Activated CD4-positive, CD25-positive, alpha-beta regulatory T cell treated with anti-CD3 and anti-CD28 coated beads, Interleukin-2, amount 50 U/mL, for 16 hours (primary cell): ENCODE data around the gene RAB1A.

Source experiments
- DNase-seq: peaks from one replicate; pipeline ENCODE4 v3.0.0-alpha.2; 2020; ENCODE audit warnings: low read depth, low spot score

The RAB1A gene

DNA sequence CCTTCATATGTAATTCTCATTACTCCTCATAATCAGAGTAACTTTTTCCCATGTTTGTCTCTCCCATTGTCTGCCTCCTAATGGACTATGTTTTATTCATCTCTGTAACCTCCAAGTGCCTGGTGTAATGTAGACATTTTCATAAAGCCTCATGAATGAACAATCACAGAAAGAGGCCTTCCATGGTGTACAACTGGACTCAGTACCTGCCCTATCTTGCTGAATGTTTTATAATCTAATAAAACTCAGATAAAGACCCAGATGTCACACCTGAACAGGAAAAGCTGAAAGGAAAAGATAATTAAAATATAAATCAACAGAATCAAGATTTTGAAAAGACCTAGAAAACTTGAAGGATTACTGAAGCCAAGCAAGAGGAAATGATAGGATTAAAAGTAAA, 36.7 kb downstream of the RAB1A start:
- DNase-seq, result no peak

- no peak for DNase-seq
Measured at GRCh38 chr2:65092791-65093190, 37.1 kb downstream of the RAB1A start.

- no peak for DNase-seq
Measured at GRCh38 chr2:65085148-65085547, 44.8 kb downstream of the RAB1A start.

DNA sequence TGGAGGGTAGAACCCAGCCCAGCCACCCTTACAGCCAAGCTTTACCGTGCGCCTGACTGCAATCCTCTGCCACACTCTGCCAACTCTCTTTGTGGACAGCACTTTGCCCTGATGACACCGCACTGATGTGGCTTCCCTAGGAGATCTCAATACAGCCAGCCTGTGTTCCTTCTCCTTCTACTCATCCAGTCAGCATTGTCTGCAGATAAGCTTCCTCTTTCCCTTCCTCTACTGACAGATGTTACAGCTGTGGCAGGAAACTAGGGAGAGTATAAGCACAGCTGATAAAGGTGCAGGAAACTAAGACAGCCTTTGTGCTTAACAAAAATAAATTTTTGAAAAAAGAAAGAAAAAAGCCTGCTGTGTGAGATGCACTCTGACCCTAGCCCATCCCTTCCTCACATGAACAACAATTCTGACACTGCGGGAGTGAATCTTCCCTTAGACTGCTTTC, 48.6 kb downstream of the RAB1A start:
- DNase-seq, result no peak

DNA sequence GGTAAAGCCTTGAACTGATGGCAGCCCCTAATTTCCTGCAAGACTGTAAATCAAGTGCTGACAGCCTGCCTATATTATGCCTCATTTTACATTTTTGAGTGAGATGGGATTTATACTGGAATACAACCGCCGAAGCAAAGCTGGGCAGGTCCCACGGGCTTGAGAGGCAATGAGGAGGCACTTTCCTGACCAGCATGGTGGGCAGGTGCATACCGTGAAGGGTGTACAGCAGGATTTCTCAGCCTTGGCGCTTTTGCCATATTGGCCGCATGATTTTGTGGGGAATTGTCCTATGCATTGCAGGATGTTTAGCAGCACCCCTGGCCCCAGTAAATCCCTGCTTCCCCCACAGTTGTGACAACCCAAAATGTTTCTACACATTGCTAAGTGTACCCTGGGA, 50.9 kb downstream of the RAB1A start:
- no peak for DNase-seq

- DNase-seq, result no peak
Measured at GRCh38 chr2:65077898-65078297, 52.0 kb downstream of the RAB1A start.

- DNase-seq, result no peak
Measured at GRCh38 chr2:65076345-65076710, 53.6 kb downstream of the RAB1A start.

GRCh38 chr2:65075605-65076344, 54.1 kb downstream of the RAB1A start:
- DNase-seq, result no peak

DNA sequence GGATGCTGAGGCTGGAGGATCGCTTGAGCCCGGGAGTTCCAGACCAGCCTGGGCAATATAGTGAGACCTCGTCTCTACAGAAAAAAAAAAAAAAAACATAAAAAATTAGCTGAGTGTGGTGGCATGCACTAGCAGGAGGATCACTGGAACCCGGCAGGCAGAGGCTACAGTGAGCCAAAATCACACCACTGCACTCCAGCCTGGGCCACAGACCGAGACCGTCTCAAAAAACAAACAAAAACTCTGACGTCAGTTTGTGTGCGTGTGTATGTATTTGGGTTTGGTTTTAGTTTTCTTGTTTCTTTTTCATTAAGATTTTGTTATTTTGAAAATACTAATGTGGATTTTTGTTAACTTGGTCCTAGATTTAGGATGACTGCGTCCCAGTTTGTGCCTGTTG, 54.7 kb downstream of the RAB1A start:
- no peak for DNase-seq

GRCh38 chr2:65073879-65074565, 55.9 kb downstream of the RAB1A start:
- DNase-seq, result no peak

DNA sequence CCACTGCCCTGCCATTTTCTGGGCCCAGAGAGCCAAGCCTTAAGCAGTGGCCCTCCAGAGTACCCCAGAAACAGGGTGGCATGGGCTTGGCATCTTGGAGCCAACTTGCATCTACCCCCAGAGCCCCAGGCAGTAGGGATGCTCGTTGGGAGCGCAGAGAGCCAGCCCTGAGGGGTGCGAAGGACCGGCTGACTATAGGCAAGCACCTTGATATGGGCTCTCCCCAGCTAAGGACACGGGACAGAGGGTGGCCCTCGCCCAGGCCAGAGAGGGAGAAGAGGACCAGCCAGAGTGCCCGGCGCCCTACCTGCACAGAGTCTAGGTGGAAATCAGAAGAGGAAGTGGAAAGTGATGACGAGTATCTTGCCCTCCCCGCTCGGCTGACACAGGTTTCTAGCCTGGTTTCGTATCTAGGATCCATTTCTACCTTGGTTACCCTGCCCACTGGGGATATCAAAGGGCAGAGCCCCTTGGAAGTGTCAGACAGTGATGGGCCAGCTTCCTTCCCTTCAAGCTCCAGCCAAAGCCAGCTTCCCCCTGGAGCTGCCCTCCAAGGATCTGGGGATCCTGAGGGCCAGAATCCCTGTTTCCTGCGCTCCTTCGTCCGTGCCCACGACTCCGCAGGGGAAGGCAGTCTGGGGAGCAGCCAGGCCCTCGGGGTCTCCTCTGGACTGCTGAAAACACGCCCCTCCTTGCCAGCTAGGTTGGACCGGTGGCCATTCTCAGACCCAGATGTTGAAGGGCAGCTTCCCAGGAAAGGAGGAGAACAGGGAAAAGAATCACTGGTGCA, 57.5 kb downstream of the RAB1A start:
- DNase-seq, result no peak

- no peak for DNase-seq
Measured at GRCh38 chr2:65071499-65072180, 58.3 kb downstream of the RAB1A start.

DNA sequence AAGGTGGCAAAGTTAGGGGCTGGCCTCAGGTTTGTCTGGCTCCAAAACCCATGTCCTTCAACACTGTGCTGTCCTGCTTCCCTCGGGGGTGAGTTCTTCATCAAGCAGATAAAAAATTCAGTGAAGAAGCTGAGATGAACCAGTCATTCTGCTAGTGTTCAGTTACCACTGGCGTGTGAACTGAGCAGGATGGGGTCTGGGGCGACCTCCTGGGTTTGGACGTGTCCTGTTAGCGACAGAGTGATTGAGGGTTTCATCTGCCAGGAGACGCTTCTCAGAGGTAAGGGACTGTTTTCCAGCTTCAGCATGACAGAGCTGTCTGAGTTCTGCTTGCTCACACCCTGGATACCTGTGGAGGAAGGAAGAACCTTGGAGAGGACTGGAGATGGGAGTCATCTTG, 59.0 kb downstream of the RAB1A start:
- DNase-seq, result no peak

DNA sequence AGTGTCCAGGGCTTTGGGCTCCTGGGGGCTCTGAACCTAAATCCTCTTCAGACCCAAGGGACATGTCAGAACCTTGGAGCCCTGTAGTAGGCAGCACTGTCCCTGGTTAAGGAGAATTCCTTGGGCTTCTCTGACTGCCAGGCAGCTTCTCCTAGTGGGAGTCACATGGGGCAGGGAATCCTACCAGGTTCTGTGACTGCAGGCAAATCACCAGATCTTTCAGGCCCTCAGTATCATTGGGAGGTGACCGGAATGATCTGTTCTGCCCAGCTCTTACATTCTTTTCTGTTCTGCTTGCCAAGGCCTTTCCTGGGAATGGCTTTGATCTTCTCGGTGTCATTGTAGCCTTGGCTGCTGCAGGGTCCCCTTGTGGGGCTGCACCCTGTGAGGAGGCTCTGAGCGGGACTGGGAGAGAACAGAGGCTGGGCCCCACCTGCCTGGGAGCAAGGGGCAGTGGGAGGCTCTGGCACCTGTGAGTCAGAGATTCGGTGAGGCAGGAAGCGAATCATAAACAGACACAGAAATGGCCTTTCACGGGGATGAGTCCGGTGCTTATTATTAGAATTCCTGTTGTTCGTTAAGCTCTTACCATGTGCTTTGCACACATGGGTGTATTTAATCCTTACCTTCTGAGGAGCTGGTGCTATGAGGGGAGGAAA, 59.6 kb downstream of the RAB1A start:
- DNase-seq, result no peak

GRCh38 chr2:65069439-65069824, 60.5 kb downstream of the RAB1A start:
- no peak for DNase-seq

GRCh38 chr2:65067806-65068553, 61.9 kb downstream of the RAB1A start:
- DNase-seq, result no peak

DNA sequence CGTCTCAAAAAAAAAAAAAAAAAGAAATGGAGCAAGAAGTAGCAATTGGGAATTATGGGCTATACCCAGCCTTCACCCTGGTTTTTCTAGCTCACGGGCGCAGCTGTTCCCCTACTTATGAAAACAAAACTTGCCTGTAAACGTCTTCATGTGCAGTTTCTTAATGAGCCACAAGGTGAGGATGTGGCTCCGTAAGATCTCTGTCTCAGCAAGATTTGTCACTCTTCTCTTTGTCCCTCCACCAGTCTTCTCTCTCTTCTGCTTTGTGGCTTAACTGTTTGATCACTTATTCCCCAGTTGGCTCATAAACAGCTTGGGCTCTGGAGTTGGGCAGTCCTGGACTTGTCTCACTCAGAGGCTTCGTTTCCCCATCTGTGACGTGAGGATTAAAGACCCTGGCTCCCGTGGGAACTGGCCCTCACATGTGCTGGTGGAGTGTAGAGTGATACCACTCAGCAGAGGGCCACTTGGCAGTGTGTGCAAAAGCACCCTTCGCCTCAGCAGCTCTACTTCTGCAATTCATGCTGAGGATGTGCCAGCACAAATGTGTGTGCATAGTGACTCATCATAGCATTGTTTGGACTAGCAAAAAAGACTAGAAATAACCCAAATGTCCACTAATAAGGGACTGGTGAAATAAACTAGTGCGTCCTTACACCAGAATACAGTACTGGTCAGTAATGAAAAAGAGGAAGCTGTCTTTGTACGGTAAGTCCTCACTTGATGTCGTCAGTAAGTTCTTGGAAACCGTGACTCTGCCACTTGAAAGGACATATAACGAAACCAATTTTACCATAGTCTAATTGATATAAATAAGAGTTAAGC, 65.0 kb downstream of the RAB1A start:
- DNase-seq, result no peak

DNA sequence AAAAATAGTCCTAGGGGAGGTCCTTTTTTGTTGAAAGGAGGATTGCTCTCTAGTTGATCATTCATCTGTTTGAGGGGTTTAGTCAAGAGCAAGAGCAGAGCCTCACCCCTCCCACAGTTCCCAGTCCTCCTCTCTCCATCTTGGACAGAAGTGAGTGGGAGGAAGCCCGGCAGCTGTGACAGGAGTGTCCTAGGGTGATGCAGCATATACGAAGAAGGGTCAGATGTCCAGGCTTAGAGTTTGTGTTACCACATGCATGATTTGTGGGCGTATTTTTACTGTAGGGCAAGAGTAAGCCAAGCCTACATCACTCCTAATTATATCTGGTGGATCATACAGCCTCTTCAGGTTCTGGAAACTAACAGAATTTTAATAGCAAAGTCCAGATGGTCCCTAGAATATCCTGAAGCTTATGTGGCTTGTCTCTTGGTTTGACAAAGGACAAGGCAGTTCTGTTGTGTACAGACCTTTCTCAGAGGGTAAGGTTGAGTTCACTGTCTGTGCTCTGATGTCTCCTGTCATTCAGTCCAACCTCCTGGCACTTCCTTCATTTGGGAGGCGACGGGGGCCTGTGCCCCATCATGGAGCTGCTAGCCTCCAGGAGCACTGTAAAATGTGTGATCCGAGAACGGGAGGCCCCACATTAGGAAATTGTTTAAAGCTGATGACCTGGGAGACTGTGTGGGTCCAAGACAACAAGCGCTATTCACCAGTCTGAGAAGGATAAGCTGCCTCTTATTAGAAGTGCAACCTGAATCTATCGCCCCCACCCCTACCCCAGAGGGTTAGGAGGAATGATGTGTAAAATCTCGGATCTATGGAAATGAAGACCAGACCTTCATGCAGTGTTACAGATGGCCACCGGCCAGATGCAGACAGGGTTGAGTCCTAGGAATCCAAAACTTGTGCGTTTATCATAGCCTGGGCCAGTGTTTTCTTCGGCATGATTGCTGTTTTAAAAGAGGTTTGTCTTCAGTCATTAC, 66.8 kb downstream of the RAB1A start:
- DNase-seq, result no peak

- DNase-seq, result no peak
Measured at GRCh38 chr2:65061910-65062339, 68.0 kb downstream of the RAB1A start.
